ENCODE measurements around the gene FMO3. TPM values are rescaled to one million over a fixed set of nuclear protein-coding genes. Genes with fewer than 3 reads are reported as not detected.

FMO3 gene
- total RNA-seq: 0.28 TPM in 1 of 2 replicates, not detected in the other

- no peak for DNase-seq (ENCODE audit: low read depth, low spot score)
Measured at GRCh38 chr1:171090604-171091003, at the start of gene FMO3. FMO3 (plus strand) TSS chr1:171090905; CDS start chr1:171092659, 1,754 bp downstream.

GRCh38 chr1:171048014-171048413 lies 42.7 kb upstream of the FMO3 start:
- no peak for DNase-seq (ENCODE audit: low read depth, low spot score)

- DNase-seq (ENCODE audit: low read depth, low spot score): no peak
Measured at GRCh38 chr1:171052977-171053376, 37.7 kb upstream of the FMO3 start.

DNA sequence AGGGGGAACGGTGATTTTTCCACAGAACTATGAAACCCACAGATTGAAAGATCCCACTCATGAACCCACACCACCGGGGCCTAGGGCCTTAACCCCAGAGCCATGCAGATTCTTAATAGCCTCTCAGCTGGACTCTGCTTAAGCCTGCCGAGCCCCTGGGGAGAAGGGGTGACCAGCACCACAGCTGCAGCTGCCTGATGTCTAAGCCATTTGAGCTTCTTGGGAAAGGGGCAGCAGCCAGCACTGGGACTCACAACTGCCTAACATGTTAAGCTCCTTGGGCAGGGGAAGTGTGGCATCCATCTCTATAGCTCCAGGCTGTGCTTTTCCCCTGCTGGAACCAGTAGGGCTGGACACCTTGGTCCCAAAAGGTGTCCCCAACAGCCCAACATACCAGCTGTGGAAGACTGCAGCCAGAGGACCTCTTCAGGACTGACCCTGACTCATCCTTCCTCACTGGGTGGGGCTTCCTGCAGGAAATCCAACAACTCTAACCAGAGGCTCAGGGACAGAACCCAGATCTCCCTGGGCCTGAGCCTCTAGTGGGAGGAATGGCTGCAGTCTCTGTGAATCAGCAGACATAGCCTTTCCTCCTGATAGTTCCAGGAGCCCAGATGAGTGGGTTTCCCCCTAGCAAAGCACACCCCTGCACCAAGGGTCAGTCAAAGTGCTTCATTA lies 34.6 kb upstream of the FMO3 start:
- DNase-seq (ENCODE audit: low read depth, low spot score): no peak

- DNase-seq (ENCODE audit: low read depth, low spot score): no peak
Measured at GRCh38 chr1:171061425-171062143, 29.1 kb upstream of the FMO3 start.

DNA sequence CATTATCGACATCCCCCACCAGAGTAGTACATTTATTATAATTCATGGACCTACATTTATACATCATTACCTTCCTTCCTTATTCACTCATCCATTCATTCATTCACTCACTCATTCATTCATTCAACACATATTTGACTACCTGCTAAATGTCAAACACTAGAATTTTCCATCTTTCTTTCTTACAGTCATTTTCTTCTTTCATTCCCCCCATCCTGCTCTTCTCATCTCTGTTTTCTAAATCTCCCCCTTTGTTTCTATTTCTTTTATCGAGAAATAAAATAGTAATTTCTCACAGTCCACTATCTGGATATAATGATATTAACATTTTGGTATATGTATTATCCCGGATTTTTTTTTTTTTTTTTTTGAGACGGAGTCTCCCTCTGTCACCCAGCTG lies 27.8 kb upstream of the FMO3 start:
- no peak for DNase-seq (ENCODE audit: low read depth, low spot score)

DNA sequence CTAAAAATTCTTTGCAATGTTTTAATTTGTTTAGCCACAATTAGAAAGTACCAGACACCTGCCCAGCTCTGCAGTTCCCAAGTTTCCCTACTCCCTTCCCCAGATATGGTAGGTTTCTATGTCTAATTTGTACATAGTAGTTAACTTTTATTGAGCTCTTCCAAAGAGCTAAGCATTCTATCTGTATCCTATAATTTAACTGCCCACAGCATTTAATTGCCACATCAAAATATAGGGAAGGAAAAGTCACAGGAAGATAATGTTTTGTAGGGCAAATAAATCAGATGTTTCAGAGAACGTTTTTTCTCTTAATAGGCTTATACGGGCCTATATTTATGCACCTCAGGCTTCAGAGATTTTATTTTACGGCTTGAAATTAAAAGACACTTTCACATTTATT lies 15.7 kb upstream of the FMO3 start:
- DNase-seq (ENCODE audit: low read depth, low spot score): no peak

- DNase-seq (ENCODE audit: low read depth, low spot score): no peak
Measured at GRCh38 chr1:171081314-171081753, 9.4 kb upstream of the FMO3 start.

DNA sequence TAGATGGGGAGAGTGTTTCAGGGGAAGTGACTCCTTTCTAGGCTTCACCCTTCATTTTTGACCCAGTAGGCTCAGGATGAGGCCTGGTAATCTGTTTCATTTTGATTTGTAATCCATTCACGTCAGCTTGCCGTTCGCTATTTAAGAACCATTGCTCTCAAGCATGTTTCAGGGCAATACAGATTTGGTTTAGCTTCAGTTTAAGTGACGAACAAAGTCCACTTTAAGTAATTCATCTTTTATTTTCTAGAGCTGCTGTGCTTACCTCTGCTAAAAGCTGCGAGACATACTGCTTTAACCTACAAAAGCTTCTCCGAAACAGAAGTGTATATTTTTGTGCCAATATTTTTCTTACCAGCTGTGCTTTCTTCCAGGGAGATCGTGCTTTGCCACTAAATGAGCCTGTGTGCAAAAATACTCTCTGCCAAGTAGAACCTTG lies 8.9 kb upstream of the FMO3 start:
- no peak for DNase-seq (ENCODE audit: low read depth, low spot score)

DNA sequence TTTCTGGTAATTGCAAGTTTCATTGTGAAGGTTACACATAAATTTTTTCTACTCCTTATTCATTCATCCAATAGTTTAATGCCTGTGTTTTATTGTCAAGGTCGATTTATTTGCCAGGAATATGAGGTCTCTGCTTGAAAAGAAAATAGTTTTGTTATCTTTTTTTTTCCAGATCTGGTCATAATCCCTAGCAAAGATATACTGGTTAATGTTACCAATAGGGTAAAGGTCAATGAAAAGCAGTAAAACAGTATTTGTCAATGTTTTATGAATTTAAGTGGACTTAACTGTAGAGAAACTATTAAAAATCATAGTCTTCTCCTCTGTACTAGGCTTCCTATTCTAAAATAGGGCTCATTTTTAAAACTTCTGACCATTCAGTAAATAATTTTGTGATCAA lies 8.1 kb upstream of the FMO3 start:
- DNase-seq (ENCODE audit: low read depth, low spot score): no peak

DNA sequence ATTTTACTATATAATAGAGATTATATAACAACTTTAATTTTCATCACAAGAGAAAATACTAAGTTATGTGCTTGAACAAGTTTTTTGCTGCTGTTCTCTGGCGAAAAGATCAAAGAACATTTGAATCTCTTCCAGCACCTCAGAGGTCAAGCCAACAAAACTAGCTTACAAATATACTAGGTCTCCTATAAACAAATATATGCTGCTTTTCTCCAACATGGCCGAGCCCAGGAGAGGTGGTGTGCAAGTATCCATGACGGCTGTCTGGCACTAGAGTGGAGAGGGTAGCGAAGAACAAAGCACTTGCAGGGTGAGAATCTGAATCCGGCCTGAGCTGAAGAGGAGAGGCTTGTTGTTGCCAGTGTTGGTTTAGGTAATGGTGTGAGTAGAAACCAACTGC lies 7.5 kb upstream of the FMO3 start:
- no peak for DNase-seq (ENCODE audit: low read depth, low spot score)

DNA sequence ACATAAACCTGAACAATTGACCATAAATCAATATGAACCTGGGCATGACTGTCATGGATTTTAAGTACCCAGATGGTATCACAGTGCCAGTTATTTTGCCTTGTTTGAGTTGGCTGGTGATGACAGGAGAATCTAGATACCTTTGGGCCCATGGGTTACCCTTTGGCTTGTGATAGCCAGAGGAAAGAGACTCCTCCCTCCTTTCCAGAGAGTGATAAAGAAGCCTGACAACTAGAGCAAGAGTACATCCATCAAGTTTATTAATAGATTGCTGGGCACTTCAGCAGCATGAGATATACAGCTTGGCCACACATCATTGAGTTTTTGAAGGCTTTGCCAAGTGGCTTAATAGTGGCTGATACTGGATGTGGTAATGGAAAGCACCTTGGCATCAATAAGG lies 6.6 kb upstream of the FMO3 start:
- DNase-seq (ENCODE audit: low read depth, low spot score): no peak

DNA sequence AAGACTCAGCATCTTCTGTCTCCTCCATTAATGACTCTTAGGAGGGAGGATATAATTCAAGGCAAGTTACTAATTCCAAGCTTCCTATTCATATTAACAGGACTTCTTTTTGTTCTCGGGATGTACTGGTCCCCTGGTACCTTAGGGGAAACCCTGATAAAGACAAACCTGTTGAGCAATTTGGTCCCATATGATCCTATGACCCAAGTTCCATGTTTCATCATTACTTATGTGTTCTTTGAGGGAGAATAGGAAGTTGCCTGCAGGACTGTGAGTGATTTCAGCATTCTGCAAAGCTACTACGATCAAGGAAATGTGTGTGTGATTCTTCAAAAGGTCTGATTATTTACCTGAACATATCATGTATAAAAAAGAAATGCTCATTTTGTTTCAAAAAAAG lies 5.8 kb upstream of the FMO3 start:
- DNase-seq (ENCODE audit: low read depth, low spot score): no peak

GRCh38 chr1:171087896-171088295 lies 2.8 kb upstream of the FMO3 start:
- DNase-seq (ENCODE audit: low read depth, low spot score): no peak

- no peak for DNase-seq (ENCODE audit: low read depth, low spot score)
Measured at GRCh38 chr1:171103862-171104261, 13.2 kb downstream of the FMO3 start.

DNA sequence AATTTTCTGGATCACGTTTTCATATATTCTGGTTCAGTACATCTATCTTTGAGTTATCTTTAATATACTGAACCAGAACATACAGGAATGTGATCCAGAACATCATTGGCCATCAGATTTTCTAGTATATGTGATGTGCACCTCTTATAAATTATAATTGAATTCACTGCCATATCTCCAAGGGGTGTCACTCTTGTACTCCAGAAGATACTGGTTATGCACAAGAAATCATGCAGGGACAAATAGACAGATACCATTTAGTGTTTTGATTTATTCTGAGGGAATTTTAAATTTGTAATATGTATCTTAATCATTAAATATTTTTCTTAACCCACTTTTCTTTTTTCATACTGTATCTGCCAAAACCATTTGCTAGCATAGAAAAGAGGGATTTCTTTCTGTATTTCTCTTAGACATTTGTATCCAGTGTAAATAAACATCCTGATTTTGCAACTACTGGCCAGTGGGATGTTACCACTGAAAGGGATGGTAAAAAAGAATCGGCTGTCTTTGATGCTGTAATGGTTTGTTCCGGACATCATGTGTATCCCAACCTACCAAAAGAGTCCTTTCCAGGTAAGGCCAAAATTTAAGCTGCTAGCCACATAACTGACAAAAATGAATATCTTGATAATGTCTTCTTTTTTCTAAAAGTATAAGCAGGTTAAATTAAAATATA lies 16.7 kb downstream of the FMO3 start:
- no peak for DNase-seq (ENCODE audit: low read depth, low spot score)

DNA sequence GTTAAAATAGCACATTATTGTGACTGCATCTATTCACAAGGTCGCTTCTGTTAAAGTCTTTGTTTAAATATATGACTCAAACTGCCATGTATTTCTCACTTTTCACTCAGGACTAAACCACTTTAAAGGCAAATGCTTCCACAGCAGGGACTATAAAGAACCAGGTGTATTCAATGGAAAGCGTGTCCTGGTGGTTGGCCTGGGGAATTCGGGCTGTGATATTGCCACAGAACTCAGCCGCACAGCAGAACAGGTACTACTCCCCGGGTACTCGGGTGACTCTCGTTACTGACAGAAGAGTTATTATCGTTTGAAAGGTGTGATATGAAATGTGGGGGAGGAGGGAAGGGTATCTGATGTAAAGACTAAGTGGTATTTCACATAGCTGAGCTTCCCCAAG lies 17.3 kb downstream of the FMO3 start:
- DNase-seq (ENCODE audit: low read depth, low spot score): no peak

DNA sequence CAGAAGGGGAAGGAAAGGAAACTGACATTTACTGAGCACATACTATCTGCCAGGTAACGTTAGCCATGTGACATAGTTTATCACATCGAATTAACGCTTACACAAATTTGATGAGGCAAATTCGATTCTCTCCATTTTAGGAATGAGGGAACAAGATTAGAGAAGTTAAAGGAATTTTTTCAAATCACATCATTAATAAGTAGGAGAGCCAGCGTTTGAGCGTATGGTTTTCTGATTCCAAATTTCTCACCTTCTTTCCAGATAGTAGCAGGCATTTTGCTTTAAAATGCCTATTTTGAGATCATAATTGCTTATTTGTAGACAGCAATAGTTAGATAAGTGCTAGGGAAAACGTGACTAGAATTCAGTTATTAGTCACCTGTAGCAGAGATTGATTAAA lies 19.3 kb downstream of the FMO3 start:
- DNase-seq (ENCODE audit: low read depth, low spot score): no peak

- no peak for DNase-seq (ENCODE audit: low read depth, low spot score)
Measured at GRCh38 chr1:171110621-171111326, 20.1 kb downstream of the FMO3 start.

DNA sequence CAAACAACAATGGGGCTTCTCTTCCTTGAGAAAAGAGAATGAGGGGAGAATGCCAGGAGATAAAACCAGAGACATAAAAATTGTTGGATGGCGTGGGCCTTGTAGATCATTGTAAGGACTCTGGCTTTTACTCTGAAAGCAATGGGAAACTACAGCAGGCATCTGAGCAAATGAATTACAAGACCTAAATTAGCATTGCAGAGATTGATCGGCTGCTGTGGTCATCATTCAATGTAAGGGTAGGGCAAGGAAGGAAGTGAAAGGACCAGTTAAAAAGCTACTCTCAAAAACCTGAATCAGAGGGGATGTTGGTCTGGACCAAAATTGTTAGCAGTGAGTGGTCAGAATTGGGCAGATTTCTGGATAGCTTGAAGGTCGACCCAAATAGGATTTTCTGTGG lies 21.4 kb downstream of the FMO3 start:
- no peak for DNase-seq (ENCODE audit: low read depth, low spot score)

GRCh38 chr1:171113382-171113781 lies 22.7 kb downstream of the FMO3 start:
- DNase-seq (ENCODE audit: low read depth, low spot score): no peak
